Activated T-cell treated with anti-CD3 and anti-CD28 coated beads, Interleukin-2, amount 50 U/mL, for 1 hour (primary cell): ENCODE measurements around the gene CLSTN2.

Experiments
- DNase-seq: peaks from one replicate; pipeline ENCODE4 v3.0.0-alpha.2; 2020

Gene CLSTN2

DNA sequence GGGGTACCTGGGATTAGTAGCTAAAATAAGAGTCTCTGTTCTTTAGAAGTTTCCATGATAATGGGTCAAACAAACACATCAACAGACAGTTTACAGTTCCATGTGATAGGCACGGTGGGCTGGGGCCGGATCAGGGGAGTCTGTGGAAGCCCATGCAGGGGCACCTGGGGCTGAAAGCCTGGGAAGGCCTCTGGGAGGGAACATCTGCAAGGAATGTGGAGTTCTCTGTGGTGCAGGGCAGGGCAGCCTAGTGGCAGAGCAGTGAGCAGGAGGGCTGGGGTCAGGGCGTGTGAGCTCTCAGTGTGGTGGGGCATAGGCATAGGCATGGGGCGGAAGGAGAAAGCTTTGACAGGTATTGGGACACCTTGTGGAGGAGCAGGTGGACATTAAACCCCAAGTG, 535.2 kb downstream of the CLSTN2 start:
- no peak for DNase-seq

DNA sequence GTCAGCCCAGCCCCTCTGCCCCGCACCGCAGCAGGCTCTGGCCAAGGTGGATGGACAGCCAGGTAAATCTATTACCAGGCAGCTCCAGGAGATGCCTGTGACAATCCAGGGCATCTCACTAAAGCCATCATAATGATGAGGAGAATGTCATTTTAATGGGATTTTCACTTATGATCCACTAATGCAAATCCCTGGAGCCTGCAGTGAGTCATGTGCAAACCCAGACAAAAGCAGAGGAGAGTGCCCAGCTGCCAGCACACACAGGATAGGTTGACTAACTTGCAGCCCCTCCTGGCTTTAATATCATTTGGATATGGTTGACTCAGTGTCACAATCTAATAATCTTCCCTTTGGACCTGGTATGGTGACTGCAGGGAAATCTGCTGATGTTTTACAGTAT, 536.0 kb downstream of the CLSTN2 start:
- DNase-seq: no peak

DNA sequence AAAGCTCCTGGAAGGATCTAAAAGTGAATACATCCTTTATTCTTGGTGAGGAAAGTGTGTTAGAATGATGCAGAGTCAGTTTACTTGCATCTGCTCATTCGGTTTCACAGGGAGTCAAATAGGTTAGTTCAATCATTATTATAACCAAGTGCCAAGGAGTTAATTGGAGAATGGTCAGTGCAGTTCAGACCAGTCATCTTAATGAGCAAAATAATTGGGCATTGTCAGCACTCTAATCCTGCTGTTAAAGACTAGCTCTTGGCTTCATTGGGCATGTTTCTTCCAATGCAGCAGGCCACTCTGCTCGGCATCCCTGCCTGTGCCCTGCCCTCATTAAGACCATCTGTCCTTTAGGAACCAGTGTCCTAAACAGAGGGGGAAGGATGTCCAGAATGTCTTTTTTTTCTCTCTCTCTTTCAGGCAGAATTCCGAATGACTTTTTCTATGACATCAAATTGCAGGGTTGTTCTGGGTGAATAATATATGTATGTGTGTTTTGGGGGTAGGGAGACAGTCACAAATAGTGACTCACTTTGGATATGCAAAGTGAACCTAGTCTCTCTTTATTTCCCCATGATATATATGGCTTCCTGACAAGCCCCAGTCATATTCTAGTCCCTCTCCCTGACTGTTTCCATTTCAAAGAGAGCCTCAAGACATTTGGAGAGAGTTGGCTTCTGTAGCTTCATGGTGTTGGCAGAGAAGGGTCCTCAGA, 537.5 kb downstream of the CLSTN2 start:
- DNase-seq: no peak

DNA sequence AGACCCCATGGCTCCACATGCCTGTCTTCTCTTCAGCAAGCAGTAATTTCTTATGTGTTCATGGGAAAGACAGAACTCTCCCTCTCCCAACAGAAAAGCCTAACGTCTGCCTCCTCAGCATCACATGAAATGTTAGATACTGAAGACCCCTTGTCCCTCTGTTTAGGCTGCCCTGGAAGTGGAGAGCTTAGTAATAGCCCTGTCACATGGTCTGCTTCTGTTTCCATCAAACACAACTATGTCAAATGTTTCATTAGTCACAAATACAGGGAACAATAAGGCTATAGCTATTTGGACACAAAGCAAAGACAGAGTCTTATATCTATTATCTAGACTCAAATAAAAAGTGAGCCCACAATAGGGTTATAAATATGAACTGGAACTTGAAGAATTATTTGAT, 552.6 kb downstream of the CLSTN2 start:
- DNase-seq: no peak

DNA sequence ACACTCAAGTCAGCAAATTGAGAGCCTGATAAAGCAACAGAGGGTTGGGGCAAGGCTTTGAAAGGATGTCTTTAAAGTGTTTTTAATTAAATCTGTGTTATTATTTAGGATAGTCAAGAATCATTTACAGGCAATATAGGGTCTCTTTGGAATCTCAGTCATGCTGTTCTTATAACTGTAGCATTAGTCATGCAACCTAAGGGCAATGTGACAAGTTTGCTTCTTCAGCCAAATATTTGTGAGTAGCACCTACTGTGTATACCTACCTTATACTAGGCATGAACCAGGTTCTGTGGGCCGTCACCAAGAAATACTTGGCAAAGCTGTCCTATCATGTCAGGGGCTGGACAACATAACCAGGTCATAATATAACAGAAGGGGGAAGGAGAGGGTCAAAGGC, 558.3 kb downstream of the CLSTN2 start:
- DNase-seq: no peak

DNA sequence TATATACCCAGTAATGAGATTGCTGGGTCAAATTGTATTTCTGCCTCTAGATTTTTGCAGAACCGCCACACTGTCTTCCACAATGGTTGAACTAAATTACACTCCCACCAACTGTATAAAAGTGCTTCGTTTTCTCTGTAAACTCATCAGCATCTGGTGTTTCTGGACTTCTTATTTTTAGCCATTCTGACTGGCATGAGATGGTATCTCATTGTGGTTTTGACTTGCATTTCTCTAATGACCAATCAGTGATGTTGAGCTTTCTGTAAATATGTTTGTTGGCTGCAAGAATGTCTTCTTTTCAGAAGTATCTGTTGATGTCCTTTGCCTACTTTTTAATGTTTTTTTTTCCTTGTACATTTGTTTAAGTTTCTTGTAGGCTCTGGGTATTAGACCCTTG, 560.0 kb downstream of the CLSTN2 start:
- no peak for DNase-seq

DNA sequence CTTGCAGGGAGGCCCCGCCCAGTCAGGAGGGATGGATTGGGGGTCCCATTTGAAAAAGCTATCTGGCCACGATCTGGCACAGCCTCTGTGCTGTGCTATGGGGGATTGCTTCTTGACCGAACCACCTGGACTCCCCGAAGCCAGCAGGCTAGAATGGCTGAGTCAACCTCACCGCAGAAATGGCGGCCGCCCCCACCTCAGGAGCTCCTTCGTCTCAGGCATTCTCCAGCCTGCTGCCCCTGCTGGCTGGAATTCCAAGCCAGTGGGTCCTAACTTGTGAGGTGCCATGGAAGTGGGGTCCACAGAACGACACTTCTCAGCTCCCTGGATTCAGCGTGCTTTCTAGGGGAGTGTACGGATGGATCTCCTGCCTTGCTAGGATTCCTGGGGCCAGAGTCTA, 562.3 kb downstream of the CLSTN2 start:
- DNase-seq: no peak

DNA sequence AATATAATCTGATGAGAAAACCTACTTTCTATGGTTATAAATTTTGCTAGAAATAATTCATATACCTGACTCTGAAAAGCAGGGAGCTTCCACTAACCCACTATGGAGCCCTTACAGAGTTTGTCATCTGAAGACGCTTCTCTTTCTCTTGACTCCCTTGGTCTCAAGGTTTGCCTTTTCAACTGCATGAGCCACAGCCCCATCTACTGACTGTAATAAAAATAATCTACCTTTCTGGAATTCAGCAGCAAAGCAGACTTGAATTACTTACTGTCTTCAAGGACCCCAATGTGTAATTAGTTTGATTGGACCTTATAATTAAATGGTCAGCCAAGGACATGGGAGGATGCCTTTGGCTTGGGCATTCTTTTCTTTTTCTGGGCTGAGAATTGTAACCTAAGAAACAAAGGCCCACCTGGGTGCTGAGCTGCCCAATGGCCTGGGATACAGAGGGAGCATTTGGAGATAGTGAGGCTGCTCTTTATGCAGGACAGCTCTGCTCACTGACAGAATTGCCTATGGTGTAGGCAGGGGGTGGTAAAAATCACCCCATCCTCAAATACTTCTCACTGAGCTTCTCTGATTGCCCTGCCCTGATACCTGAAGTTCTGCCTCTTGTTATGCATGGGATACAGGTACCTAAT, 564.3 kb downstream of the CLSTN2 start:
- no peak for DNase-seq

DNA sequence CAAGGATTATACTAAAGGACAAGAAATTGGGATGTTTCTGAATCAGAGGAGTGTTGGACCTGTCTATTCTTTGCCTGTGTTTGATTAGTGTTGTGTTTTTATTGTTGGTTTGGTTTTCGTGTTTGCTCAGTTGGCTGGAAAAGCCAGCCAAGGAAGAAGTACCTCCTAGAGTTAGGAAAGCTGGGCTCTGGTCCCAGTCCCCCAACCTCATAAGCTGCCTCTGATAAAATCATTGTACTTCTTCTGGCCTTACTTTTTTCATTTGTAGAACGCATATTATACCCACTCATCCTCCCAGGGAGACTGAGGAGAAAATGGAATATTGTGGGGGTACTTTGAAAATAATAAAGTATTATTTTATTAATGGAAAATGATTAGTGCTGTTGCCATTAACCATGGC, 565.5 kb downstream of the CLSTN2 start:
- no peak for DNase-seq

DNA sequence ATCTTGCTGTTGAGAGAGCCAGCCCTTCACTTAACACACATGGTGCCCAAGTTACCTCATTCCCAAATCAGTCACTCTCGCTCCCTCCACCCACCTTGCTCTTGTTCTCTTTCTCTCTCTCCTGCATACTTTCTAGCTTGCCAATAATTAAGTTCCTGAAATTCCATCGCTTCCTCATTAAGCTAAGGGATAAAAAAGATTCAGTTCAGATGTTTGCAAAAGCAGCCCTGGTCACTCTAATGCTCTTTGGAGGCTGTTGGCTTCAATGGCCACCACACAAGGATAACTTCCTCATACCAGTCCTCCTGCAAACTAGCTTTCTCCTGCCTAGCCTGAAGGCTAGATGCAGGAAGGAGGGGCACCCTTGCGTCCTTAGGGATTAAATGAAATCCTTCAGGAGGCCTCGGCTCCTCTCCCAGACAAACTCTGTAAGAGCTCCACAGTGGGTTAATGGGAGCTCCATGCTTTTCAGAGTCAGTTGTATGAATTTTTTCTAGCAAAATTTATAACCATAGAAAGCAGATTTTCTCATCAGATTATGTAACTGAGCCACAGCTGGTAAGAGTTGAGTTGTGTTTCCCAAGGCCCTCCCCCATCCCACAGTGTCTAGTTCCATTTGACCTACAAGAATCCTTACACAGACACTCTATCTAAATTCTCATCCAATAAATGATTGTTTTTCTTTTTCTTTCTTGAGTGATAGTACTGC, 566.2 kb downstream of the CLSTN2 start:
- no peak for DNase-seq

DNA sequence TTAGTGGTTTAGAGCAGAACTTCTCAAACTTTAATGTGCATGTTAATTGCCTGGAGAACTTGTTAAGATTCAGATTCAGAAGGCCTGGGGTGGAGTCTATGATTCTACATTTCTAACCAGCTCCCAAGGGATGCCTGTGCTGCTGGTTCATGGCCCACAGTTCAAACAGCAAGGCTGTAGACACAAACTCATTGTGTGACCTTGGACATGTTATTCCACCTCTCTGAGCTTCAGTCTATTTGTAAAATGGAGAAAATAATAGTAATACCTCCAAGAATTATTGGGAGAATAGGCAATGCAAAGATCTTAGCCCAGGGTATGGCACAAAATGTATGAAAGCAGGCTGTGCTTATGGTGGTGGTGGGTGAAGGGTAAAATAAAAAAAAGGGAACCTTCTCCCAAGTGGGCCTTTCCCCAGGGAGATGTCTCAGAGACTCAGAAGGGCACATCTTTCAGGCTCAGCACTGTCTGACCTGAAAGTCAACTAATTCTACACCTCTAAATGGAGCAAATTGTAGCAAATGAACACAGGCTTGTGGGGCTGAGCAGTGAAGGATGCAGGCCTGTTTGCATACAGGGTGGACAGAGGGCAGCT, 566.9 kb downstream of the CLSTN2 start:
- DNase-seq: no peak

DNA sequence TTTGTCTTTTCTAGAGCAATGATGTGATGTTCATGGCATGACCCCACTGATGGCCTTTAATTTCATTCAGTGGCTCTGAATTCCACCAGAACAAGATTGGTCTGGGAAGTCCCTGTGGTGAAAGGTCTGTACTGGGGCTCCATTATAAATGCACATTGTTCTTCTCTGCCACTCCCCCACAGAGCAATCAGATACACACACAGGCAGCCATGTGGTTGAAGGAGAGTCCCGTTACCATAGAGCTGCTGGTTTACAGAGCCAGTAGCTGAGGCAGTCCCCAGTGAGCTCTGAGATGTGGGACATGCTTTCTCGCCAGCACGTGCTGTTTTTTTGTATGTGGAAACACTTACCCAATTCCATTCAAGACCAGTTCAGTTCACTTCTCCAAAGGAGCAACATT, 570.2 kb downstream of the CLSTN2 start:
- no peak for DNase-seq

DNA sequence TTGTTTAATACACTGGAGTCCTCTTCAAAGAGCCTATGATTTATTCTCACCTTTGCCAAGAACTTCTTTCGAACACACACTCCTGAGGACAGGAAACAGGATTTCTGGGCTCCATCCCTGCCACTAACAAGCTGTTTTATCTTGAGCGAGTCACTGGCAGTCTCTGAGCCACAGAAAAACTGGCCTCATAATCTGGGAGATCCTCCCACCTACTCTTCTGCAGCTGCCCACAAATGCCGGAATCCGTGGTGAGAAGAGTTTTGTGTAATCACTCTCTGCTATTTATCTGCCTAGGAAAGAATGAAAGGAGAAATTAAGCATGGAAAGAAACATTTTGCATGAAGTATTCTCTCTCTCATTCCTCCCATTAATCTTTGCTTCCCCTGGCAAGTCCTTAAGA, 570.9 kb downstream of the CLSTN2 start:
- no peak for DNase-seq

DNA sequence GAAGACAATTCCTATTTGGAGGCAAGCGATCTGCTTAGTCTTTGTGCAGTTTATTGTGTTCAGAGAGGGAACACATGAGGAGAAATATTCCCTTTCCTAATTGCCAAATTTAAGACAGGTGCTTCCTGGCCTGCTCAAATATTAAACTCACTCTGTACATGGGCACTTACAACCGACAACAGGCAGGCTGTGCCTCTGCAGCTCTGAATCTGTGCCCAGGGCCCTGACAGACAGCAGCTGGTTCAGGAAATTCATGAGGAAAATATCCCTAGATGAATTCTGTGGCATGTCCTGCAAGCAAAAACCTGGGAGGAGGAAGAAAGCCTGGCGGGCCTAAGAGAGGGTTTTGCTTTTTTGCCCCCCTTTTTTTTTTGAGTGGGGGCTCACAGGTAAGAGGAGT, 573.6 kb downstream of the CLSTN2 start:
- DNase-seq: no peak

DNA sequence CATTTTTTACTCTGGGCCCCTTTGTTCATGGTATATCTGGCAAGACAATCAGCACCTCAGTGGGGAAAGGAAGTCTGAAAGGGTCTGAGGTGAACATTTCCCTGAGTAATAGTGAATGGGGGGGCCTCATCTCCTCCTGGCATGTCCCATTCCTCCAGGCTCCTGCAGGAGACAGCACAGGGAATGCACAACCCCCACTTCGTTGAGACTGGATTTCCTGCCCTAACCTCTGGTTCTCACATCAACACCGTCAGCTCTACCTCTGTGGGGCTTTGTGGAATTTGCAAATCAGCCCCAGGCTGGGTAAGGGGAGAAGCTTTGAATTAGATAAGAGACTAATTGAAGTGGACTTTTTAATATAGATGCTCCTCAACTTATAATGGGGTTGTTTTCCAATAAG, 574.5 kb downstream of the CLSTN2 start:
- no peak for DNase-seq

DNA sequence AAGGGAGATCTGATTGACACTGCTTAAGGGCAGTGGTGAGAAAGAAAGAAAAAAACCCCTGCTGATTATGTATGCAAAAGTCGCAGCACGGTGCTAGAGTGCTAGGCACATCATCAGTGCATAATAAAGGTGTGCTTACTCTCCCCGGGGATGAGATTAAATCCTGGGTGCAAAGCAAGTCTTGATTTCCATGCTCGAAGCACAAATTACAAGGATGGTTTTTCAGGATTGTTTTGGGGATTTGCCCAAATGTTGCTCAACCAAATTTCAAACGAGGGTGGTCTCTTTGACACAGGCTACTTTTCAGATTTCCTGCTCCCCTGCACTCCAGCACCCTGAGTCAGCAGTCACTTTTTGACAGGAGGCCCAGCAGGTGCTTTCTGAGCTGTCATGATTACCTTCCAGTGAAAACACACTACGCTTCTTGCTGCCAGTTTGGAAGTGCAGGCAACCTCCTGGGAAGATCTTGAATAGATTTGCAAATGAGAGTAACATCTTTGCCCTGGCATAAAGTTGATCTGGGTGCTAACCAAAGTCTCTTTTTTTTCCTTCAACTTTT, 575.4 kb downstream of the CLSTN2 start:
- DNase-seq: no peak

DNA sequence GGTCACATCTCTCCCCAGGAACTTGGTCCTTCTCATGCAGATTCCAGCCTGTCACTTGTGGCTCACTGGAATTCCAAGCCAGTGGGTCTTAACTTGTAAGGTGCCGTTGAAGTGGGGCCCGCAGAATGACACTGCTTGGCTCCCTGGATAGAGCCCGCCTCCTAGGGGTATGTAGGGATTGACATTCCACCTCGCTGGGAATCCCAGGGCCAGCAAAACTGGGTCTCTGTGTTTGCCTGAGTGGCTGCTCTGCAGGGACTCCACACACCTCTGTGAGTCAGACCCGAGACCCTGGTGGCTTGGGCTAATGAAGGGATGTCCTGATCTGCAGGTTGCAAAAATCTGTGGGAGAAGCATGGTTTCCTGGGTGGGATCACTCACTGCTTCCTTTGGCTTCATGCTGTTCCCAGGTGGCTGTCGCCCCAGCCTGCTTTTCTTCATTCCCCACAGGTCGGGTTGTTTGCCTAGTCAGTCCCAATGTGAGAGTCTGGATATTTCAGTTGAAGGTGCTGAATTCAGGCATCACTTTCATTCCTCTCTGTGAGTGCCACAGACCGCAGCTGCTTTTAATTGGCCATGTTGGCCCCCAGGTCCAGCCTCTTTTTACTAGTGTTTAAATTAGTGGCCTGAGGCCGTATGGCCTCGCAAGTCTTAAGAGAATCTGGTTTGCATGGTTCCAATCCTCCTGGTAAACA, 586.9 kb downstream of the CLSTN2 start:
- DNase-seq: no peak

DNA sequence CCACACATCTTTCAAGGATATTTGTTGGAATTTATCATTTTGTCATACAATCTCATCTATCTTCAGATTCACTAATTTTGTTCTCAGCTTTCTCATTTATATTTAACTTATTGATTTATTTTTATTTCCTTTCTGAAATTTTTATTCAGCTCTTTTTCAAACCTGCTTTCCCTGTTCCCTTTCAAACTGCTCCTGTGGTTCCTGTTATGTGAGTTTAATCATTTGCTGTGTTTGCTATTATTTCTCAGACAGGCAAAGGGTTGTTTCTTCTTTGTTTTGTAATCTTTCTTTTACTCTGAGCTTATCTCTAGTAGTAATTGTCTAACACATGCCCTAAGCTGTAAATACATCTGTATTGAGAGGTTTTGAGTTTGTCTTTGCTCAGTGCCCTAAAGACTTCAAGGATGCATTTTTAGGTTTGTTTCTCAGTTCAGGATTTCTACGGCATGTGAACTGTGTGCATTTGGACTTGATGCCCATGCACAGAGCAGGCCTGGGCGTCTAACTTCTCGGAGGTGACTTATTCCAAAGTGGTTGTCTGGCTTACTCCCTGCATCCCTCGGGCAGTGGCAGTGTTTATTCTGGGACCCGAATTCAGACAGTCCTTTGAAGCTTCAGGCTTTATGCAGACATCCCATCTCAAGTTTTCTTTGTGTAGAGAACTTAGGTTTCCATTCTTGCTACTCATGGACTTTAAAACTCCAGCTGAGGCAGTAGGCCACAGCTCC, 587.8 kb downstream of the CLSTN2 start:
- no peak for DNase-seq

DNA sequence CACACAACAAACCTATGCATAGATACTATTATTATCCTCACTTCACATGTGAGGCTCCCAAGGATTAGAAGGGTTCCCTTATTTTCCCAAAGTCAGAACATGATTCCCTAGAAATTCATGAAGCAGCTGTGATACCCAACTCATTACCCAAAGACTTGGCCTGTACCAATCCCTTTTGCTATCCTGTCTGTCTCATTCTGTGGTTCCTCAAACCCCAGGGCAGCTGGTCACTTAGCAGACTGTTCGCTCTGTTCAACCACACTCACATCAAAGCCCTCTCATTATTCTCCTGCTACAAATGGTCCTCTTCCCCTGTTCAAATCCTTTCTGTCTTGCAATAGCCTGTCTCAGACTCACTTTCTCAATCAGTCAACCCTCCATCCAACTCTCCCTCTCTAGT, 588.6 kb downstream of the CLSTN2 start:
- no peak for DNase-seq

DNA sequence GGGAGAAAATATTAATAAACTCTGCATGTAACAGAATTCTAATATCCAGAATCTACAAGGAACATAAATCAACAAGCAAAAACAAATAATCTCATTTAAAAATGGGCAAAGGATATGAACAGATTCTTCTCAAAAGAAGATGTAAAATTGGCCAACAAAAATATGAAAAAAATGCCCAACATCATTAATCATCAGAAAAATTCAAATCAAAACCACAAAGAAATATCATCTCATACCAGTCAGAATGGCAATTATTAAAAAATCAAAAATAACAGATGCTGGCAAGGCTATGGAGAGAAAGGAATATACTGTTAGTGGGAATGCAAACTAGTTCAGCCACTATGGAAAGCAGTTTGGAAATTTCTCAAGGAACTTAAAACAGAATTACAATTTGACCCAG, 592.2 kb downstream of the CLSTN2 start:
- DNase-seq: no peak

DNA sequence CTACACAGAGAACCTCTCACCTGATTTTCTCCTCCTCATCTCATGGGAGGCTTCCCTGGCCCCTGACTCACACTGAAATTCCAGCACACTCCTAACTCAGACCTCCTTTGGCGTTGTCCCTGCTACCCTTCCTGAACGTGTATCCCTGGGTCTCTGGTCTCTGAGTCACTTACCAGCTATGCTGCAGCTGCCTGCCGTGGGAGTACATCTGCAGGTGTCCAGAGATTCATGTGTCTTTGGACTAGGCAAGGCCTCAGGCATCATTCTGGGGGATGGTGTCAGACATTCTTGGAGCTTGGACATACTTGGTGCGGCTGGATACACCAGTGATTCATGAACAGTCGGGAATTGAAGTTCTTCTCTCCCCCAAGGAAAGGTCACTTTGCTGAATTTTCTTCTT, 594.1 kb downstream of the CLSTN2 start:
- DNase-seq: no peak

DNA sequence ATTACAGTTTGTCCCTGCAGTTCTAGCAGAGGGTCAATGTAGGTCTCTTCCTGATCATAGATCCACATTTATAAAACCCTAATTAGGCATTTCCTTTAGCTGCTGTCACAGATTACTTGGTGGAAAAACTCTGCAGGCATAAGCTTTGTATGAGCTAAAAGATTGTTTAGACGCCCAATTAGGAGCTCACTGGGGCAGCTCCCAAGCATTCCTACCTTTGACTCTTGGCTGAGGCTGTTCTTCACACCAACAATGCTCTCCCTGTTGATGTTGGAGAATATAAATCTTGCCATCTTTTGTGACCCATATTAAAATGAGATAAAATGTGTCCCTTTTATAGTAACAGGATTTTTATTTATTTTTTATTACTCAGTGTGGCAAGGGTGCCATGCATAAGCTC, 594.6 kb downstream of the CLSTN2 start:
- no peak for DNase-seq
